ENCODE results near the gene BLVRA. TPM values are rescaled to one million over a fixed set of nuclear protein-coding genes. Genes with fewer than 3 reads are reported as not detected.
"Not testable (repeated sequence)": the region's sequence is repeated elsewhere in the genome, so short reads cannot be mapped to it uniquely, and the experiment has no call there.

BLVRA gene
- total RNA-seq, 1 experiment from 2014 or later, result 29.7 TPM

- Histone ChIP-seq H3K9me2 (ENCODE audit: insufficient read depth) (no peaks in the 10 kb centered on the region), H3K79me2 (ENCODE audit: insufficient read depth, low read length) (no peaks in the 10 kb centered on the region), H3K4me2 (ENCODE audit: low read length) (no peak overlapping the region), H2AFZ (ENCODE audit: low read depth, low read length, poor library complexity, severe bottlenecking) (no peak overlapping the region), H4K20me1 (ENCODE audit: insufficient read depth) (no peaks in the 10 kb centered on the region), H3K36me3 (ENCODE audit: control insufficient read depth in 1 of 2, insufficient read depth in 2 of 2, low read length in 2 of 2) (no peaks in the 10 kb centered on the region), H3K27ac (ENCODE audit: low read depth, low read length) (no peak overlapping the region), H3K9ac (ENCODE audit: low read length) (no peak overlapping the region), H3K27me3 (ENCODE audit: insufficient read depth, low read length) (no peaks in the 10 kb centered on the region), H3K4me1 (ENCODE audit: control insufficient read depth in 1 of 2, insufficient read depth in 2 of 2, low read length in 2 of 2) (peaks cover 5 to 7% of the 10 kb centered on the region in 2 experiments), H3K4me3 (replicated peaks in 1 of 2; ENCODE audit: low read depth in 1 of 2, low read length in 2 of 2) (no peak overlapping the region), H3K9me3 (ENCODE audit: control insufficient read depth in 1 of 2, insufficient read depth in 1 of 2, low read depth in 1 of 2, low read length in 2 of 2) (no peaks in the 10 kb centered on the region)
- TF ChIP-seq TCF7L2 (IDR thresholded peaks at IDR 0.05; ENCODE audit: borderline replicate concordance, extremely low read depth, insufficient read depth, insufficient read length), result no peak
- no peak for TF ChIP-seq RAD21 (IDR thresholded peaks at IDR 0.05; ENCODE audit: low read depth)
- TF ChIP-seq EGR1 (IDR thresholded peaks at IDR 0.05; ENCODE audit: low read depth), result no peak
- no peak for TF ChIP-seq ATF3 (IDR thresholded peaks at IDR 0.05)
- no peak for TF ChIP-seq CBX3 (IDR thresholded peaks at IDR 0.05; ENCODE audit: low read depth)
- no peak for TF ChIP-seq POLR2AphosphoS5 (IDR thresholded peaks at IDR 0.05; ENCODE audit: low read depth, low read length)
- TF ChIP-seq JUND (IDR thresholded peaks at IDR 0.05), result no peak
- TF ChIP-seq, protein P1, sequence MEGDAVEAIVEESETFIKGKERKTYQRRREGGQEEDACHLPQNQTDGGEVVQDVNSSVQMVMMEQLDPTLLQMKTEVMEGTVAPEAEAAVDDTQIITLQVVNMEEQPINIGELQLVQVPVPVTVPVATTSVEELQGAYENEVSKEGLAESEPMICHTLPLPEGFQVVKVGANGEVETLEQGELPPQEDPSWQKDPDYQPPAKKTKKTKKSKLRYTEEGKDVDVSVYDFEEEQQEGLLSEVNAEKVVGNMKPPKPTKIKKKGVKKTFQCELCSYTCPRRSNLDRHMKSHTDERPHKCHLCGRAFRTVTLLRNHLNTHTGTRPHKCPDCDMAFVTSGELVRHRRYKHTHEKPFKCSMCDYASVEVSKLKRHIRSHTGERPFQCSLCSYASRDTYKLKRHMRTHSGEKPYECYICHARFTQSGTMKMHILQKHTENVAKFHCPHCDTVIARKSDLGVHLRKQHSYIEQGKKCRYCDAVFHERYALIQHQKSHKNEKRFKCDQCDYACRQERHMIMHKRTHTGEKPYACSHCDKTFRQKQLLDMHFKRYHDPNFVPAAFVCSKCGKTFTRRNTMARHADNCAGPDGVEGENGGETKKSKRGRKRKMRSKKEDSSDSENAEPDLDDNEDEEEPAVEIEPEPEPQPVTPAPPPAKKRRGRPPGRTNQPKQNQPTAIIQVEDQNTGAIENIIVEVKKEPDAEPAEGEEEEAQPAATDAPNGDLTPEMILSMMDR (IDR thresholded peaks at IDR 0.05 in 2 of 3, conservative IDR thresholded peaks at IDR 0.05 in 1 of 3; ENCODE audit: borderline replicate concordance in 1 of 3, insufficient read depth in 1 of 3, low read depth in 2 of 3, low read length in 2 of 3), result no peak
- no peak for TF ChIP-seq ZBTB33 (IDR thresholded peaks at IDR 0.05; ENCODE audit: extremely low read depth, insufficient replicate concordance, low read length)
- no peak for TF ChIP-seq CEBPB (IDR thresholded peaks at IDR 0.05; ENCODE audit: low read depth)
- no peak for TF ChIP-seq POLR2A (IDR thresholded peaks at IDR 0.05; ENCODE audit: borderline replicate concordance, extremely low read depth, insufficient read depth, insufficient read length)
- TF ChIP-seq EZH2phosphoT487 (IDR thresholded peaks at IDR 0.05; ENCODE audit: borderline replicate concordance), result no peak
- TF ChIP-seq, protein P2, sequence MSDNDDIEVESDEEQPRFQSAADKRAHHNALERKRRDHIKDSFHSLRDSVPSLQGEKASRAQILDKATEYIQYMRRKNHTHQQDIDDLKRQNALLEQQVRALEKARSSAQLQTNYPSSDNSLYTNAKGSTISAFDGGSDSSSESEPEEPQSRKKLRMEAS (IDR thresholded peaks at IDR 0.05), result no peak
- CTCF ChIA-PET, result no interaction called here
- DNase-seq (ENCODE audit: low read depth, low spot score), result no peak
- RAD21 ChIA-PET (ENCODE audit: low non-redundant PET in 1 of 2, low total read pairs in 2 of 2, uncharacterized antibody in 2 of 2, unreplicated experiment in 2 of 2), result no interaction called here
- POLR2A ChIA-PET, result no interaction called here
- intact Hi-C loops (cut with micrococcal nuclease), result no loop called here
- no TSS peak for BruUV-seq (replicated peaks)
- ATAC-seq, result no peak
Observed at GRCh38 chr7:43784030-43784584, 25.6 kb downstream of the BLVRA start.

- DNase-seq (ENCODE audit: low read depth, low spot score); H3K27ac ChIP-seq (ENCODE audit: low read depth, low read length); H3K4me3 ChIP-seq (replicated peaks in 1 of 2; ENCODE audit: low read depth in 1 of 2, low read length in 2 of 2); H2AFZ ChIP-seq (ENCODE audit: low read depth, low read length, poor library complexity, severe bottlenecking); H3K27me3 ChIP-seq (ENCODE audit: insufficient read depth, low read length); CTCF ChIA-PET; RAD21 ChIA-PET (ENCODE audit: low non-redundant PET in 1 of 2, low total read pairs in 2 of 2, uncharacterized antibody in 2 of 2, unreplicated experiment in 2 of 2); H4K20me1 ChIP-seq (ENCODE audit: insufficient read depth); H3K4me1 ChIP-seq (ENCODE audit: control insufficient read depth in 1 of 2, insufficient read depth in 2 of 2, low read length in 2 of 2); H3K9me2 ChIP-seq (ENCODE audit: insufficient read depth); H3K4me2 ChIP-seq (ENCODE audit: low read length); POLR2A ChIA-PET; H3K9me3 ChIP-seq (ENCODE audit: control insufficient read depth in 1 of 2, insufficient read depth in 1 of 2, low read depth in 1 of 2, low read length in 2 of 2); intact Hi-C loops (cut with micrococcal nuclease); ATAC-seq; BruUV-seq (replicated peaks); H3K79me2 ChIP-seq (ENCODE audit: insufficient read depth, low read length); H3K36me3 ChIP-seq (ENCODE audit: control insufficient read depth in 1 of 2, insufficient read depth in 2 of 2, low read length in 2 of 2); H3K9ac ChIP-seq (ENCODE audit: low read length): not testable (repeated sequence)
Observed at GRCh38 chr7:43784585-43785087, 26.2 kb downstream of the BLVRA start.

Data from HCT116 (cell line).